Esophagus muscularis mucosa (tissue), 4 donors: ENCODE data around the gene NDUFA11. TPM values are rescaled to one million over a fixed set of nuclear protein-coding genes. Genes with fewer than 3 reads are reported as not detected.
"Not testable (repeated sequence)": the region's sequence is repeated elsewhere in the genome, so short reads cannot be mapped to it uniquely, and the experiment has no call there.

ENCODE experiments used
- DNase-seq: peaks from one replicate; pipeline ENCODE4 v3.0.0-alpha.2; 2017; ENCODE audit errors: extremely low spot score
- H3K27ac ChIP-seq, 4 donors: fragments of 200-600 bp; sonication (generic); replicated peaks in 1 of 4; 1 replicate in 3 of 4; 2 replicates in 1 of 4; pipeline ENCODE4 v1.5.1; 2016 to 2019; ENCODE audit warnings: mild to moderate bottlenecking in 1 of 4
- H3K27me3 ChIP-seq, 4 donors: fragments of 200-600 bp; sonication (generic); one replicate each; pipeline versions ENCODE4 v1.5.1 to v1.6.0; 2016 to 2019
- H3K36me3 ChIP-seq, 4 donors: fragments of 200-600 bp; sonication (generic); one replicate each; pipeline ENCODE4 v1.5.1; 2016 to 2019
- H3K4me1 ChIP-seq, 4 donors: fragments of 200-600 bp; sonication (generic); one replicate each; pipeline ENCODE4 v1.5.1; 2016 to 2019
- H3K4me3 ChIP-seq, 4 donors: fragments of 200-600 bp; sonication (generic); 1 replicate in 2 of 4; 2 replicates in 2 of 4; pipeline ENCODE4 v1.5.1; 2016 to 2019; ENCODE audit warnings: mild to moderate bottlenecking in 4 of 4, moderate library complexity in 1 of 4
- H3K9me3 ChIP-seq, 4 donors: fragments of 200-600 bp; sonication (generic); 1 replicate in 3 of 4; 2 replicates in 1 of 4; pipeline ENCODE4 v1.5.1; 2016 to 2019
- EP300 ChIP-seq: sonication (generic); formaldehyde crosslinking; IDR thresholded peaks from one replicate; pipeline ENCODE4 v1.6.1; 2017; ENCODE audit warnings: antibody characterized with exemption
- POLR2A ChIP-seq: fragments of 450-650 bp; IDR thresholded peaks from one replicate; pipeline ENCODE4 v1.6.1; 2017; ENCODE audit warnings: antibody characterized with exemption, moderate library complexity, mild to moderate bottlenecking, low read depth
- POLR2AphosphoS5 ChIP-seq, 2 donors: sonication (generic); formaldehyde crosslinking; IDR thresholded peaks; one replicate each; pipeline ENCODE4 v1.6.1; 2017; ENCODE audit warnings: antibody characterized with exemption in 2 of 2
- WGBS: methylation state at CpG from one replicate; pipeline ENCODE4 v1.1.5; 2018; 5-methylcytosine and 5-hydroxymethylcytosine counted together
- intact Hi-C: fragments of 100-400 bp; cut with DNase I; formaldehyde crosslinking; loops from one replicate; pipeline ENCODE4 v1.15.1; 2023
- total RNA-seq, 4 donors: library from RNA; depleted of rRNA; stranded (reverse); fragments of >200 nt; gene quantifications; one replicate each; pipeline versions ENCODE4 v1.1.0 to v1.2.1, GENCODE V29; 2016
- TF ChIP-seq, protein P1 (sequence below), 3 experiments: fragments of 200-600 bp in 2 of 3; fragments of 450-650 bp in 1 of 3; sonication (generic) in 2 of 3; IDR thresholded peaks; one replicate each; pipeline ENCODE4 v1.5.1; 2017 to 2019; ENCODE audit warnings: antibody characterized with exemption in 3 of 3, mild to moderate bottlenecking in 2 of 3, moderate library complexity in 1 of 3

NDUFA11 gene
- total RNA-seq, 4 donors from 2014 or later = 292 to 378 (median 314) TPM

DNA sequence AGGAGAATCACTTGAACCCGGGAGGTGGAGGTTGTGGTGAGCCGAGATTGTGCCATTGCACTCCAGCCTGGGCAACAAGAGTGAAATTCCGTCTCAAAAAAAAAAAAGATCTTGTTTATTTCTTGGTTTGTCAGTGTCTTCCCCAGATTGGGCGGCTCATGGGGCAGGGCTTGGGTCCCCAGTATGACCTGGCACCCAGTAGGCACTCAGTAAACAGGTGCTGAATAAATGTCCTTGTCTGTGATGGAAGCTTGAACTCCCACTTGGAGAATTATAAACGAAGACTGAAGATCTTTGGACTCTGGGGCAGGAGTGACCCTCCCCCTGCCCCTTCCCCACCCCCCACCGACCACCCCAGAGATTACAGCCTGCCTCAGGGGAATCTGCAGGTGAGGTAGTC lies 23.4 kb downstream of the NDUFA11 start:
- no peak for TF ChIP-seq EP300
- peaks cover 19 to 84% (median 60%) of the 10 kb centered on the region in 4 donors for H3K4me1 ChIP-seq
- H3K27me3 ChIP-seq = peaks cover 0 to 15% (median 0%) of the 10 kb centered on the region in 4 donors
- H3K9me3 ChIP-seq = no peaks in the 10 kb centered on the region
- intact Hi-C loops = no loop called here
- peak overlapping the region in 1 of 4 donors; percentile 2 for H3K4me3 ChIP-seq
- H3K27ac ChIP-seq = peak overlapping the region; percentile 77 to 88 (median 86)
- no peak for DNase-seq
- no peaks in the 10 kb centered on the region for H3K36me3 ChIP-seq
- 16% methylated on average over 6 of the region's 6 CpGs for WGBS

DNA sequence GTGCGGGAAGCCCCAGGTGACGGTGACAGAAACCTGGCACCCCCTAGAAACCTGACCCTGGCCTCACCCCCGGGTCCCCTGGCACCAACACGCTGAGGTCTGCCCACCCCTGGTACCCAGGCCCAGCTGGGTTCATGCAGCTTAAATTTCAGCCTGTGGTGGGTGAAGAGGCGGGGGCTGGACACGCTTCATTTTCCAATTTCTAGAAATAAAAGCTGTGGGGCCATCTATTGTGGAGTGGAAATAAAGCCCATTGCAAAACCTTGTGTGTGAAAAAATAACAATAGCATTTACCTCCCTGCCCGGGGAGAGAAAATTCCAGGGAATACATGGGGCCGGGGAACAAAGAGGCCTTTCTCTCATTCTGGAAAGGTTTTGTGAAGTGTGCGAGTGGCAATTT lies 25.7 kb downstream of the NDUFA11 start:
- 73% methylated on average over 4 of the region's 9 CpGs for WGBS
- intact Hi-C loops = no loop called here
- DNase-seq = no peak
- no peaks in the 10 kb centered on the region for H3K36me3 ChIP-seq
- TF ChIP-seq POLR2A (no peak), POLR2AphosphoS5 (IDR thresholded peaks at IDR 0.05) (no peak), EP300 (no peak)
- TF ChIP-seq, protein P1, sequence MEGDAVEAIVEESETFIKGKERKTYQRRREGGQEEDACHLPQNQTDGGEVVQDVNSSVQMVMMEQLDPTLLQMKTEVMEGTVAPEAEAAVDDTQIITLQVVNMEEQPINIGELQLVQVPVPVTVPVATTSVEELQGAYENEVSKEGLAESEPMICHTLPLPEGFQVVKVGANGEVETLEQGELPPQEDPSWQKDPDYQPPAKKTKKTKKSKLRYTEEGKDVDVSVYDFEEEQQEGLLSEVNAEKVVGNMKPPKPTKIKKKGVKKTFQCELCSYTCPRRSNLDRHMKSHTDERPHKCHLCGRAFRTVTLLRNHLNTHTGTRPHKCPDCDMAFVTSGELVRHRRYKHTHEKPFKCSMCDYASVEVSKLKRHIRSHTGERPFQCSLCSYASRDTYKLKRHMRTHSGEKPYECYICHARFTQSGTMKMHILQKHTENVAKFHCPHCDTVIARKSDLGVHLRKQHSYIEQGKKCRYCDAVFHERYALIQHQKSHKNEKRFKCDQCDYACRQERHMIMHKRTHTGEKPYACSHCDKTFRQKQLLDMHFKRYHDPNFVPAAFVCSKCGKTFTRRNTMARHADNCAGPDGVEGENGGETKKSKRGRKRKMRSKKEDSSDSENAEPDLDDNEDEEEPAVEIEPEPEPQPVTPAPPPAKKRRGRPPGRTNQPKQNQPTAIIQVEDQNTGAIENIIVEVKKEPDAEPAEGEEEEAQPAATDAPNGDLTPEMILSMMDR (IDR thresholded peaks at IDR 0.05) = no peak
- no peaks in the 10 kb centered on the region for H3K9me3 ChIP-seq
- no peak overlapping the region for H3K4me3 ChIP-seq
- peak overlapping the region in 1 of 4 donors; percentile 27 for H3K27ac ChIP-seq
- peaks cover 0 to 15% (median 0%) of the 10 kb centered on the region in 4 donors for H3K27me3 ChIP-seq
- H3K4me1 ChIP-seq = peaks cover 16 to 66% (median 44%) of the 10 kb centered on the region in 4 donors

DNA sequence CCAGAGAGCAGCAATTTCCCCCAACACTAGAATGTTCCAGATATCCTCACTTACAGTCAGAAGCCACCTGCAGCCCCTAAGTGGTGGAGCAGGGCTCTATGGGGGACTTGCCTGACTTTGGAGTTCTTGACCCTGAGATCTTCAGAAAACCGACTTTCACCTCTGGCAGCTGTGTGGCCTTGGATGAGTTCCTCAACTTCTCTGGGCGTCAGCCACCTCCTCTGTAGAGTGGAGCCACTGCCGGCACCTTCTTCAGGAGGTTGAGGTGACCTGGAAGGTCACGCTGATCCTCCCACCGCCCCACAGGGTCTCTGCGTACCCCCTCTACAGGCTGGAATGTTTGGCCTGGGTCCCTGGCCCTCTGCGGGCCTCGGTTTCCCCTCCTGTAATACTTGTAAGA lies 26.2 kb downstream of the NDUFA11 start:
- peaks cover 16 to 63% (median 43%) of the 10 kb centered on the region in 4 donors for H3K4me1 ChIP-seq
- no peak for TF ChIP-seq POLR2A
- no peak for TF ChIP-seq POLR2AphosphoS5 (IDR thresholded peaks at IDR 0.05)
- TF ChIP-seq, protein P1 (IDR thresholded peaks at IDR 0.05) = no peak
- no peak for TF ChIP-seq EP300
- peaks cover 0 to 15% (median 0%) of the 10 kb centered on the region in 4 donors for H3K27me3 ChIP-seq
- intact Hi-C loops = no loop called here
- H3K9me3 ChIP-seq = no peaks in the 10 kb centered on the region
- DNase-seq = no peak
- H3K36me3 ChIP-seq = no peaks in the 10 kb centered on the region
- WGBS = 83% methylated on average over 3 of the region's 8 CpGs
- H3K4me3 ChIP-seq = no peak overlapping the region
- peak overlapping the region in 1 of 4 donors; percentile 27 for H3K27ac ChIP-seq

DNA sequence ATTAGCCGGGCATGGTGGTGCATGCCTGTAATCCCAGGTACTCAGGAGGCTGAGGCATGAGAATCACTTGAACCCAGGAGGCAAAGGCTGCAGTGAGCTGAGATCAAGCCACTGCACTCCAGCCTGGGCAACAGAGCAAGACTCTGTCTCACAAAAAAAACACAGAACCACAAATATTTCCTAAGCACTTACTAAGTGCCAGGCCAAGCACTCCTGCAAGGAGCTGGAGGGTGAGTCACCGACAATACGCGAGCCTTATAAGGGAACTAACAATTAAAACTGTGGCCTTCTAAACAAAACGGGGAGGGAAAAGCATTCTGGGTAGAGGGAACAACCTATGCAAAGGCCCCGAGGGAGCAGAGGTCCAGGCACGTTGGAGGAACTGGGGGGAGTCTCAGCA lies 29.1 kb downstream of the NDUFA11 start:
- DNase-seq, intact Hi-C loops: not testable (repeated sequence)

DNA sequence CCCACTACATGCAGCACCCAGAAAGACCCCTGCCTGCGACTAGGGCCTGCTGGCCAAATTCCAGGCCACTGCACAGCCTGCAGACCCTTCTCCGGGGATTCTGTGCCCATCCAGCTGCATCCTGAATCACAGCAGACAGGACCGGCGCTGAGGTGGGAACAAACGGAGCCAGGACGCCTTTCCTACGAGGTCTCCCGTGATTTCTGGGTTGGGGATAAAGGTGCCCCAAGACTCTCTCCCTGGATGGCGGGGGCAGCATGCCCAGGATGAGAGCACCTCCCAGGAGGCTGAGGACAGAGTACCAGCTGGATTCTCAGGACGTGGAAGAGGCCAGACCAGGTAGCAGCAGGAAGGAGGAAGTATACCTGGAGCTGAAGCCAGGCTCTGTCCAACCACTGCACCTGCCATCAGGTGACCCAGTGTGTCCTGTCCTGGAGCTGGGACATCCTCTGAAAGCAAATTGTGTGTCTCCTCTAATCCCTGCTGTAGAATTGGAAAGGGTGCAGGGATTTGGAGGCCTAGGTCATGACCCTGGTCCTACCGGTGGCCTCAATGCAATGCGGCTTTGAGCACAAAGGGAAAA lies 29.9 kb downstream of the NDUFA11 start:
- H3K27ac ChIP-seq = no peak overlapping the region
- intact Hi-C loops = no loop called here
- peaks cover 0 to 26% (median 7%) of the 10 kb centered on the region in 4 donors for H3K4me1 ChIP-seq
- no peak for DNase-seq
- no peaks in the 10 kb centered on the region for H3K36me3 ChIP-seq
- WGBS = 84% methylated on average over 10 of the region's 12 CpGs
- TF ChIP-seq POLR2A (no peak), POLR2AphosphoS5 (IDR thresholded peaks at IDR 0.05) (no peak), EP300 (no peak)
- TF ChIP-seq, protein P1 (IDR thresholded peaks at IDR 0.05) = no peak
- no peaks in the 10 kb centered on the region for H3K9me3 ChIP-seq
- H3K27me3 ChIP-seq = peaks cover 0 to 6% (median 0%) of the 10 kb centered on the region in 4 donors
- no peak overlapping the region for H3K4me3 ChIP-seq

More for the DNA sequence above, 29.1 kb downstream of the NDUFA11 start:
- H3K27me3 ChIP-seq = peaks cover 0 to 13% (median 0%) of the 10 kb centered on the region in 4 donors
- not testable (repeated sequence) for H3K36me3 ChIP-seq, H3K9me3 ChIP-seq, H3K27ac ChIP-seq, H3K4me3 ChIP-seq
- WGBS = 77% methylated on average over 7 of the region's 7 CpGs
- H3K4me1 ChIP-seq = peaks cover 0 to 33% (median 14%) of the 10 kb centered on the region in 4 donors

DNA sequence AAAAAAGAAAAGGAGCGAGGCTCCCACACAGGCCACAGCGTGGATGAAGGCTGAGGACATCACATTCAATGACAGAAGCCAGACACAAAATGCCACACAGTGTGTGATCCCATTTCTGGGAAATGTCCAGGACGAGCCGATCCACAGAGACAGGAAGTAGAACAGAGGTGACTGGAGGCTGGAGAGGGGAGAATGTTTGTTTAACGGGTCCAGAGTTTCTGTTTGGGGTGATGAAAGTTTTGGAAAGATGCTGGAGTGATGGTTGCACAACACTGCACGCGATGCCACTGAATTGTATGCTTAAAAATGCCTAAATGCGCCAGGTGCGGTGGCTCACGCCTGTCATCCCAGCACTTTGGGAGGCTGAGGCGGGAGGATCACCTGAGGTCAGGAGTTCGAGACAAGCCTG lies 32.6 kb downstream of the NDUFA11 start:
- Histone ChIP-seq H3K36me3 (no peaks in the 10 kb centered on the region), H3K9me3 (no peaks in the 10 kb centered on the region), H3K4me3 (no peak overlapping the region), H3K4me1 (peaks cover 0 to 2% (median 0%) of the 10 kb centered on the region in 4 donors), H3K27me3 (no peaks in the 10 kb centered on the region), H3K27ac (no peak overlapping the region)
- TF ChIP-seq, protein P1 (IDR thresholded peaks at IDR 0.05) = no peak
- no peak for TF ChIP-seq EP300
- no peak for TF ChIP-seq POLR2AphosphoS5 (IDR thresholded peaks at IDR 0.05)
- no peak for TF ChIP-seq POLR2A
- intact Hi-C loops = no loop called here
- DNase-seq = no peak
- WGBS = 75% methylated on average over 12 of the region's 12 CpGs
